ENCODE results near the gene TBC1D2B.
"Not testable (repeated sequence)": the region's sequence is repeated elsewhere in the genome, so short reads cannot be mapped to it uniquely, and the experiment has no call there.

The TBC1D2B gene

GRCh38 chr15:77993374-77993911, 84.1 kb downstream of the TBC1D2B start:
- no peak for TF ChIP-seq CTCF (IDR thresholded peaks at IDR 0.05; ENCODE audit: unreplicated experiment in 3 of 3)
- H3K9me3 Mint-ChIP-seq, result no peaks in the 10 kb centered on the region
- H3K4me3 Mint-ChIP-seq, result peak overlapping the region in 1 of 3 experiments; percentile 10
- H3K27ac Mint-ChIP-seq, result peak overlapping the region; percentile 64 to 89 (median 84)
- no peaks in the 10 kb centered on the region for H3K27me3 Mint-ChIP-seq (ENCODE audit: low read depth)
- H3K4me1 Mint-ChIP-seq, result peaks cover 60% of the 10 kb centered on the region
- H3K36me3 Mint-ChIP-seq (ENCODE audit: low read depth), result peaks cover 5% of the 10 kb centered on the region

GRCh38 chr15:77992356-77993222, 84.9 kb downstream of the TBC1D2B start:
- peak overlapping the region in 1 of 3 experiments; percentile 10 for H3K4me3 Mint-ChIP-seq
- peak overlapping the region; percentile 64 to 94 (median 89) for H3K27ac Mint-ChIP-seq
- peaks cover 5% of the 10 kb centered on the region for H3K36me3 Mint-ChIP-seq (ENCODE audit: low read depth)
- H3K9me3 Mint-ChIP-seq, result no peaks in the 10 kb centered on the region
- H3K4me1 Mint-ChIP-seq, result peaks cover 57% of the 10 kb centered on the region
- no peak for TF ChIP-seq CTCF (IDR thresholded peaks at IDR 0.05; ENCODE audit: unreplicated experiment in 3 of 3)
- H3K27me3 Mint-ChIP-seq (ENCODE audit: low read depth), result no peaks in the 10 kb centered on the region

GRCh38 chr15:77991658-77992201, 85.8 kb downstream of the TBC1D2B start:
- Mint-ChIP-seq H3K4me1 (peaks cover 49% of the 10 kb centered on the region), H3K27ac (peak overlapping the region; percentile 84 to 94 (median 88)), H3K4me3 (peak overlapping the region in 2 of 3 experiments; percentile 17 to 34)
- not testable (repeated sequence) for H3K36me3 Mint-ChIP-seq (ENCODE audit: low read depth); H3K27me3 Mint-ChIP-seq (ENCODE audit: low read depth); H3K9me3 Mint-ChIP-seq

- Mint-ChIP-seq H3K4me1 (peaks cover 42% of the 10 kb centered on the region), H3K27ac (peak overlapping the region in 1 of 3 experiments; percentile 94), H3K4me3 (no peak overlapping the region), H3K9me3 (no peaks in the 10 kb centered on the region), H3K27me3 (ENCODE audit: low read depth) (no peaks in the 10 kb centered on the region), H3K36me3 (ENCODE audit: low read depth) (no peaks in the 10 kb centered on the region)
- no peak for TF ChIP-seq CTCF (IDR thresholded peaks at IDR 0.05; ENCODE audit: unreplicated experiment in 3 of 3)
These were observed 86.5 kb downstream of the TBC1D2B start for GRCh38 chr15:77991029-77991406.

GRCh38 chr15:77989296-77990143, 88.0 kb downstream of the TBC1D2B start:
- H3K27me3 Mint-ChIP-seq (ENCODE audit: low read depth), result no peaks in the 10 kb centered on the region
- peak overlapping the region in 1 of 3 experiments; percentile 2 for H3K4me3 Mint-ChIP-seq
- no peaks in the 10 kb centered on the region for H3K36me3 Mint-ChIP-seq (ENCODE audit: low read depth)

More at GRCh38 chr15:77989296-77990143, 88.0 kb downstream of the TBC1D2B start:
- peaks cover 36% of the 10 kb centered on the region for H3K4me1 Mint-ChIP-seq
- no peak for TF ChIP-seq CTCF (IDR thresholded peaks at IDR 0.05; ENCODE audit: unreplicated experiment in 3 of 3)
- peak overlapping the region; percentile 4 to 25 (median 20) for H3K27ac Mint-ChIP-seq
- no peaks in the 10 kb centered on the region for H3K9me3 Mint-ChIP-seq
